Measurements from ENCODE around the gene ABCC3. TPM values are rescaled to one million over a fixed set of nuclear protein-coding genes. Genes with fewer than 3 reads are reported as not detected.
A peak's percentile ranks its signal among the peaks of the same experiment; 100 is the strongest.

ABCC3 gene
- total and polyA plus RNA-seq, 2 donors (not counting 1 experiment from before 2014, with no cell fraction given) = 11.5 to 34.8 TPM

DNA sequence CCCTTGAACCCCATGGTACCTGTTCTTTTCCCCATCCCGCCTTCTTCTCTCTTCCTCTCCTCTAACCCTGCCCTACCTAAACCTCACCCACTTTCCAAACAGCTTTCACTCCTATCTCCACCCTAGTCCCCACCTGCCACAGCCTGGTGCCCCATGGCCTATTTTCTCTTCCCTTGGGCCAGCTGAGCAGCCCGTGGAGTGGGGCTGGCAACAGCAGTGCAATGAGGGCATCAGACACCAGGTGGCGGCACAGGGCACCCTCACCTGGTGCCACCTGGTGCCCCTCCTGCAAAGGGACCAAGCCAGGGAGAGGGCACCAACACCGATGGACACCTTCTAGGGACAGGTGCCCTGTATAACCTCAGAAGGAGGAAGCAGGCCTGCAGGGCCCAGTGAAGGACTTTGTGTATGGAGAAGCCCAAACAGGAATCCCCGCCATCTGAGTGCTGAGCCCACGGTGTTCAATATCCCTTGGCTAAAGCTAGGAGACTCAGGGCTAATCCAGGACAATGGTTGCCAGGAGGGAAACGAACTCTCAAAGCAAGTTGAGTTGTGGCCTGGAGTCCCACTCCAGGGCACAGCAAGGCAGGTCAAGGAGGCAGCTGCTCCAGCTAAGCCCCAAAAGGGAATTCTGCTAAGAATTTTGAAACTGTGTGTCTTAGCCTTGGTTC lies 4.0 kb upstream of the ABCC3 start:
- peaks cover 6% of the 10 kb centered on the region for H3K4me1 ChIP-seq (ENCODE audit: control insufficient read depth, extremely low read depth, insufficient read depth, low read length)
- H3K79me2 ChIP-seq (ENCODE audit: control insufficient read depth, insufficient read depth, low read length) = no peaks in the 10 kb centered on the region
- no peak overlapping the region for H2AFZ ChIP-seq (ENCODE audit: low read length)
- peaks cover 7% of the 10 kb centered on the region for H3K27me3 ChIP-seq (ENCODE audit: control insufficient read depth, insufficient read depth, low read length)
- no peak overlapping the region for H3K9ac ChIP-seq (ENCODE audit: insufficient read depth, low read length)
- H3K9me3 ChIP-seq (ENCODE audit: control insufficient read depth, insufficient read depth, low read depth, low read length) = no peaks in the 10 kb centered on the region
- no peak overlapping the region for H3K4me2 ChIP-seq (ENCODE audit: extremely low read depth, insufficient read depth, low read length)
- TF ChIP-seq CTCF (conservative IDR thresholded peaks at IDR 0.05 in 1 of 2, IDR thresholded peaks at IDR 0.05 in 1 of 2; ENCODE audit: low read depth in 1 of 2, low read length in 2 of 2) (peak; percentile 47 to 73), EZH2 (IDR thresholded peaks at IDR 0.05; ENCODE audit: low read length, missing control alignments) (no peak)
- no peak overlapping the region for H3K4me3 ChIP-seq (replicated peaks in 1 of 4; ENCODE audit: control extremely low read depth in 1 of 4, insufficient read depth in 1 of 4, low read depth in 3 of 4, low read length in 4 of 4)
- H4K20me1 ChIP-seq (ENCODE audit: control insufficient read depth, extremely low read depth, insufficient read depth, low read length) = no peaks in the 10 kb centered on the region
- H3K36me3 ChIP-seq (ENCODE audit: control insufficient read depth, insufficient read depth, low read length) = no peaks in the 10 kb centered on the region
- DNase-seq (ENCODE audit: low read depth in 2 of 2) = no peak
- no peak overlapping the region for H3K27ac ChIP-seq (ENCODE audit: insufficient read depth, low read length)

- Histone ChIP-seq H2AFZ (ENCODE audit: low read length) (no peak overlapping the region), H3K9me3 (ENCODE audit: control insufficient read depth, insufficient read depth, low read depth, low read length) (no peaks in the 10 kb centered on the region), H3K79me2 (ENCODE audit: control insufficient read depth, insufficient read depth, low read length) (no peaks in the 10 kb centered on the region), H3K4me2 (ENCODE audit: extremely low read depth, insufficient read depth, low read length) (no peak overlapping the region), H3K4me3 (replicated peaks in 1 of 4; ENCODE audit: control extremely low read depth in 1 of 4, insufficient read depth in 1 of 4, low read depth in 3 of 4, low read length in 4 of 4) (no peak overlapping the region), H4K20me1 (ENCODE audit: control insufficient read depth, extremely low read depth, insufficient read depth, low read length) (no peaks in the 10 kb centered on the region), H3K9ac (ENCODE audit: insufficient read depth, low read length) (no peak overlapping the region), H3K4me1 (ENCODE audit: control insufficient read depth, extremely low read depth, insufficient read depth, low read length) (peaks cover 8% of the 10 kb centered on the region), H3K36me3 (ENCODE audit: control insufficient read depth, insufficient read depth, low read length) (no peaks in the 10 kb centered on the region), H3K27me3 (ENCODE audit: control insufficient read depth, insufficient read depth, low read length) (peaks cover 7% of the 10 kb centered on the region), H3K27ac (ENCODE audit: insufficient read depth, low read length) (no peak overlapping the region)
- TF ChIP-seq CTCF (conservative IDR thresholded peaks at IDR 0.05 in 1 of 2, IDR thresholded peaks at IDR 0.05 in 1 of 2; ENCODE audit: low read depth in 1 of 2, low read length in 2 of 2) (no peak), EZH2 (IDR thresholded peaks at IDR 0.05; ENCODE audit: low read length, missing control alignments) (no peak)
- DNase-seq (ENCODE audit: low read depth in 2 of 2) = no peak
These were observed 3.3 kb upstream of the ABCC3 start for GRCh38 chr17:50631195-50631907.

DNA sequence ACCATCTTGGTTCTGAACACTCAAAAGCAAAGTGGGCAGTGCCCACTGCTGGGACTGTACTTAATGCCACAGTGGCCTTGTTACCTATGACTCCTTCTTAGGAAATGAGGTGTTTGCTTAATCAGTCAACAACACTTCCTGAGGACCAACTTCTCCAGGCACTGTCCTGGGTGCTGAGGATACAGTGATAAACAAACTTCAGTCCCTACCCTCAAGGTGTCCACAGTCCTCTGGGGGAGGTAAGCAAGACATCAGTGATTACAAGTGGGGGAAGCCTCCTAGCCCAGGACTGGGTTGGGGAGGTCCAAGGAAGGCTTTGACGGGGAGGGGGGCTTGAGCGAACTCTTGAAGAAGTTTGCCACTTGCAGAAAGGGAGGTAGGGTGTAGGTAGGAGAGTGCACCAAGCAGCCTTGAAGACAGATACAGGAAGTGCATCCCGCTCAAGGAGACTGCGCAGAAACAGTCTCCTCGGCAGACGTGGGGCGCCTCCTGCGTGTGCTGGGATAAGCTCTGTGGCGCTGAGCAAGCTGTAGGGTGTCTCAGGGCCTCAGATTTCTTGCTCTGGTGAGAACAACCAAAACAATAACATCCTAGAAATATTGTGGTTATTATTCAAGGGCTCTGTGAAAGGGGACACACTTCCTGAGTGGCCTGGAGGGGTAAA lies 2.6 kb upstream of the ABCC3 start:
- no peak for TF ChIP-seq EZH2 (IDR thresholded peaks at IDR 0.05; ENCODE audit: low read length, missing control alignments)
- no peak for TF ChIP-seq CTCF (conservative IDR thresholded peaks at IDR 0.05 in 1 of 2, IDR thresholded peaks at IDR 0.05 in 1 of 2; ENCODE audit: low read depth in 1 of 2, low read length in 2 of 2)
- no peak overlapping the region for H3K27ac ChIP-seq (ENCODE audit: insufficient read depth, low read length)
- no peaks in the 10 kb centered on the region for H3K79me2 ChIP-seq (ENCODE audit: control insufficient read depth, insufficient read depth, low read length)
- peaks cover 7% of the 10 kb centered on the region for H3K27me3 ChIP-seq (ENCODE audit: control insufficient read depth, insufficient read depth, low read length)
- no peak overlapping the region for H2AFZ ChIP-seq (ENCODE audit: low read length)
- no peak overlapping the region for H3K4me2 ChIP-seq (ENCODE audit: extremely low read depth, insufficient read depth, low read length)
- H3K36me3 ChIP-seq (ENCODE audit: control insufficient read depth, insufficient read depth, low read length) = no peaks in the 10 kb centered on the region
- no peak overlapping the region for H3K9ac ChIP-seq (ENCODE audit: insufficient read depth, low read length)
- no peaks in the 10 kb centered on the region for H3K9me3 ChIP-seq (ENCODE audit: control insufficient read depth, insufficient read depth, low read depth, low read length)
- no peak for DNase-seq (ENCODE audit: low read depth in 2 of 2)
- peaks cover 8% of the 10 kb centered on the region for H3K4me1 ChIP-seq (ENCODE audit: control insufficient read depth, extremely low read depth, insufficient read depth, low read length)
- no peak overlapping the region for H3K4me3 ChIP-seq (replicated peaks in 1 of 4; ENCODE audit: control extremely low read depth in 1 of 4, insufficient read depth in 1 of 4, low read depth in 3 of 4, low read length in 4 of 4)
- no peaks in the 10 kb centered on the region for H4K20me1 ChIP-seq (ENCODE audit: control insufficient read depth, extremely low read depth, insufficient read depth, low read length)
